Measurements from ENCODE around the gene C1QTNF9. TPM values are rescaled to one million over a fixed set of nuclear protein-coding genes. Genes with fewer than 3 reads are reported as not detected.

Gene C1QTNF9
- total RNA-seq, 2 donors from 2014 or later: 0.14 TPM; not detected in 1

- Mint-ChIP-seq H3K36me3 (ENCODE audit: insufficient read depth in 2 of 2) (peaks cover 12 to 33% of the 10 kb centered on the region in 2 donors), H3K27ac (no peak overlapping the region)
These were observed 21.6 kb upstream of the C1QTNF9 start for GRCh38 chr13:24287748-24288287.

GRCh38 chr13:24288870-24289269, 20.5 kb upstream of the C1QTNF9 start:
- H3K36me3 Mint-ChIP-seq (ENCODE audit: insufficient read depth in 2 of 2): peaks cover 13 to 39% of the 10 kb centered on the region in 2 donors
- no peak overlapping the region for H3K27ac Mint-ChIP-seq
- no peaks in the 10 kb centered on the region for H3K9me3 Mint-ChIP-seq
- no peaks in the 10 kb centered on the region for H3K4me1 Mint-ChIP-seq (ENCODE audit: low read depth)
- no peak overlapping the region for H3K4me3 Mint-ChIP-seq
- DNase-seq: no peak
- no peaks in the 10 kb centered on the region for H3K27me3 Mint-ChIP-seq (ENCODE audit: low read depth)
- ATAC-seq (replicated peaks in 1 of 2): no peak

More at GRCh38 chr13:24287748-24288287, 21.6 kb upstream of the C1QTNF9 start:
- DNase-seq (no peak), ATAC-seq (replicated peaks in 1 of 2) (no peak)
- no peaks in the 10 kb centered on the region for H3K9me3 Mint-ChIP-seq
- H3K4me1 Mint-ChIP-seq (ENCODE audit: low read depth): no peaks in the 10 kb centered on the region
- no peaks in the 10 kb centered on the region for H3K27me3 Mint-ChIP-seq (ENCODE audit: low read depth)
- no peak overlapping the region for H3K4me3 Mint-ChIP-seq

- Mint-ChIP-seq H3K4me1 (ENCODE audit: low read depth) (no peaks in the 10 kb centered on the region), H3K36me3 (ENCODE audit: insufficient read depth in 2 of 2) (peaks cover 19 to 46% of the 10 kb centered on the region in 2 donors), H3K4me3 (no peak overlapping the region), H3K27ac (no peak overlapping the region), H3K9me3 (no peaks in the 10 kb centered on the region), H3K27me3 (ENCODE audit: low read depth) (no peaks in the 10 kb centered on the region)
- ATAC-seq (replicated peaks in 1 of 2) (no peak), DNase-seq (no peak)
These were observed 19.0 kb upstream of the C1QTNF9 start for GRCh38 chr13:24290280-24290932.

GRCh38 chr13:24292481-24292880, 16.9 kb upstream of the C1QTNF9 start:
- no peaks in the 10 kb centered on the region for H3K27me3 Mint-ChIP-seq (ENCODE audit: low read depth)
- no peak overlapping the region for H3K4me3 Mint-ChIP-seq
- DNase-seq (no peak), ATAC-seq (replicated peaks in 1 of 2) (no peak)
- H3K36me3 Mint-ChIP-seq (ENCODE audit: insufficient read depth in 2 of 2): peaks cover 22 to 51% of the 10 kb centered on the region in 2 donors
- H3K4me1 Mint-ChIP-seq (ENCODE audit: low read depth): no peaks in the 10 kb centered on the region
- H3K9me3 Mint-ChIP-seq: no peaks in the 10 kb centered on the region
- H3K27ac Mint-ChIP-seq: no peak overlapping the region

- peaks cover 24 to 52% of the 10 kb centered on the region in 2 donors for H3K36me3 Mint-ChIP-seq (ENCODE audit: insufficient read depth in 2 of 2)
- peak overlapping the region; percentile 36 for H3K27ac Mint-ChIP-seq
- no peaks in the 10 kb centered on the region for H3K4me1 Mint-ChIP-seq (ENCODE audit: low read depth)
- H3K9me3 Mint-ChIP-seq: no peaks in the 10 kb centered on the region
- H3K27me3 Mint-ChIP-seq (ENCODE audit: low read depth): no peaks in the 10 kb centered on the region
- H3K4me3 Mint-ChIP-seq: no peak overlapping the region
- ATAC-seq (replicated peaks in 1 of 2) (no peak), DNase-seq (no peak)
These were observed 15.6 kb upstream of the C1QTNF9 start for GRCh38 chr13:24293746-24294145.

- H3K9me3 Mint-ChIP-seq: no peaks in the 10 kb centered on the region
- DNase-seq (no peak), ATAC-seq (replicated peaks in 1 of 2) (no peak)
- H3K4me1 Mint-ChIP-seq (ENCODE audit: low read depth): no peaks in the 10 kb centered on the region
- no peak overlapping the region for H3K4me3 Mint-ChIP-seq
- H3K36me3 Mint-ChIP-seq (ENCODE audit: insufficient read depth in 2 of 2): peaks cover 15 to 42% of the 10 kb centered on the region in 2 donors
- H3K27ac Mint-ChIP-seq: no peak overlapping the region
- H3K27me3 Mint-ChIP-seq (ENCODE audit: low read depth): no peaks in the 10 kb centered on the region
These were observed 9.8 kb upstream of the C1QTNF9 start for GRCh38 chr13:24299488-24300114.

GRCh38 chr13:24301434-24301833, 7.9 kb upstream of the C1QTNF9 start:
- H3K36me3 Mint-ChIP-seq (ENCODE audit: insufficient read depth in 2 of 2): peaks cover 10 to 33% of the 10 kb centered on the region in 2 donors
- no peaks in the 10 kb centered on the region for H3K9me3 Mint-ChIP-seq
- H3K27me3 Mint-ChIP-seq (ENCODE audit: low read depth): no peaks in the 10 kb centered on the region
- no peak overlapping the region for H3K4me3 Mint-ChIP-seq
- H3K4me1 Mint-ChIP-seq (ENCODE audit: low read depth): no peaks in the 10 kb centered on the region
- H3K27ac Mint-ChIP-seq: peak overlapping the region; percentile 51
- DNase-seq: no peak
- no peak for ATAC-seq (replicated peaks in 1 of 2)

GRCh38 chr13:24301911-24302310, 7.5 kb upstream of the C1QTNF9 start:
- H3K27me3 Mint-ChIP-seq (ENCODE audit: low read depth): no peaks in the 10 kb centered on the region
- DNase-seq: no peak
- H3K27ac Mint-ChIP-seq: no peak overlapping the region
- peaks cover 8 to 29% of the 10 kb centered on the region in 2 donors for H3K36me3 Mint-ChIP-seq (ENCODE audit: insufficient read depth in 2 of 2)
- no peaks in the 10 kb centered on the region for H3K4me1 Mint-ChIP-seq (ENCODE audit: low read depth)
- H3K4me3 Mint-ChIP-seq: no peak overlapping the region
- no peak for ATAC-seq (replicated peaks in 1 of 2)
- no peaks in the 10 kb centered on the region for H3K9me3 Mint-ChIP-seq

GRCh38 chr13:24304620-24305019, 4.8 kb upstream of the C1QTNF9 start:
- Mint-ChIP-seq H3K27ac (no peak overlapping the region), H3K9me3 (no peaks in the 10 kb centered on the region), H3K4me3 (no peak overlapping the region), H3K36me3 (ENCODE audit: insufficient read depth in 2 of 2) (peaks cover 2 to 19% of the 10 kb centered on the region in 2 donors), H3K27me3 (ENCODE audit: low read depth) (no peaks in the 10 kb centered on the region), H3K4me1 (ENCODE audit: low read depth) (no peaks in the 10 kb centered on the region)
- no peak for DNase-seq
- no peak for ATAC-seq (replicated peaks in 1 of 2)

GRCh38 chr13:24306632-24307031, 2.7 kb upstream of the C1QTNF9 start:
- Mint-ChIP-seq H3K4me3 (no peak overlapping the region), H3K27me3 (ENCODE audit: low read depth) (no peaks in the 10 kb centered on the region), H3K4me1 (ENCODE audit: low read depth) (no peaks in the 10 kb centered on the region), H3K9me3 (no peaks in the 10 kb centered on the region), H3K27ac (no peak overlapping the region), H3K36me3 (ENCODE audit: insufficient read depth in 2 of 2) (peaks cover 2 to 15% of the 10 kb centered on the region in 2 donors)
- DNase-seq (no peak), ATAC-seq (replicated peaks in 1 of 2) (no peak)

GRCh38 chr13:24307211-24308067, 1.9 kb upstream of the C1QTNF9 start:
- ATAC-seq (replicated peaks in 1 of 2): no peak

GRCh38 chr13:24308068-24308445, 1.3 kb upstream of the C1QTNF9 start:
- no peaks in the 10 kb centered on the region for H3K9me3 Mint-ChIP-seq
- DNase-seq (no peak), ATAC-seq (replicated peaks in 1 of 2) (no peak)
- H3K27me3 Mint-ChIP-seq (ENCODE audit: low read depth): no peaks in the 10 kb centered on the region
- H3K27ac Mint-ChIP-seq: no peak overlapping the region
- no peak overlapping the region for H3K4me3 Mint-ChIP-seq
- H3K36me3 Mint-ChIP-seq (ENCODE audit: insufficient read depth in 2 of 2): peaks cover 0 to 9% of the 10 kb centered on the region in 2 donors
- H3K4me1 Mint-ChIP-seq (ENCODE audit: low read depth): no peaks in the 10 kb centered on the region

More at GRCh38 chr13:24307211-24308067, 1.9 kb upstream of the C1QTNF9 start:
- no peak for DNase-seq
- Mint-ChIP-seq H3K4me3 (no peak overlapping the region), H3K4me1 (ENCODE audit: low read depth) (no peaks in the 10 kb centered on the region), H3K36me3 (ENCODE audit: insufficient read depth in 2 of 2) (peaks cover 0 to 10% of the 10 kb centered on the region in 2 donors), H3K27ac (no peak overlapping the region), H3K9me3 (no peaks in the 10 kb centered on the region), H3K27me3 (ENCODE audit: low read depth) (no peaks in the 10 kb centered on the region)

GRCh38 chr13:24308488-24309020, 826 bp upstream of the C1QTNF9 start:
- DNase-seq (no peak), ATAC-seq (replicated peaks in 1 of 2) (peak; percentile 44 to 45)
- Mint-ChIP-seq H3K4me3 (no peak overlapping the region), H3K9me3 (no peaks in the 10 kb centered on the region), H3K36me3 (ENCODE audit: insufficient read depth in 2 of 2) (peaks cover 0 to 5% of the 10 kb centered on the region in 2 donors), H3K4me1 (ENCODE audit: low read depth) (no peaks in the 10 kb centered on the region), H3K27ac (no peak overlapping the region), H3K27me3 (ENCODE audit: low read depth) (no peaks in the 10 kb centered on the region)

All from activated T-cell treated with anti-CD3 and anti-CD28 coated beads, Interleukin-2, amount 50 U/mL, for 72 hours (primary cell).